ENCODE measurements around the gene CCDC51. TPM values are rescaled to one million over a fixed set of nuclear protein-coding genes. Genes with fewer than 3 reads are reported as not detected.
A peak's percentile ranks its signal among the peaks of the same experiment; 100 is the strongest.

The CCDC51 gene
- total RNA-seq, 1 donor from 2014 or later: 55.3 TPM

DNA sequence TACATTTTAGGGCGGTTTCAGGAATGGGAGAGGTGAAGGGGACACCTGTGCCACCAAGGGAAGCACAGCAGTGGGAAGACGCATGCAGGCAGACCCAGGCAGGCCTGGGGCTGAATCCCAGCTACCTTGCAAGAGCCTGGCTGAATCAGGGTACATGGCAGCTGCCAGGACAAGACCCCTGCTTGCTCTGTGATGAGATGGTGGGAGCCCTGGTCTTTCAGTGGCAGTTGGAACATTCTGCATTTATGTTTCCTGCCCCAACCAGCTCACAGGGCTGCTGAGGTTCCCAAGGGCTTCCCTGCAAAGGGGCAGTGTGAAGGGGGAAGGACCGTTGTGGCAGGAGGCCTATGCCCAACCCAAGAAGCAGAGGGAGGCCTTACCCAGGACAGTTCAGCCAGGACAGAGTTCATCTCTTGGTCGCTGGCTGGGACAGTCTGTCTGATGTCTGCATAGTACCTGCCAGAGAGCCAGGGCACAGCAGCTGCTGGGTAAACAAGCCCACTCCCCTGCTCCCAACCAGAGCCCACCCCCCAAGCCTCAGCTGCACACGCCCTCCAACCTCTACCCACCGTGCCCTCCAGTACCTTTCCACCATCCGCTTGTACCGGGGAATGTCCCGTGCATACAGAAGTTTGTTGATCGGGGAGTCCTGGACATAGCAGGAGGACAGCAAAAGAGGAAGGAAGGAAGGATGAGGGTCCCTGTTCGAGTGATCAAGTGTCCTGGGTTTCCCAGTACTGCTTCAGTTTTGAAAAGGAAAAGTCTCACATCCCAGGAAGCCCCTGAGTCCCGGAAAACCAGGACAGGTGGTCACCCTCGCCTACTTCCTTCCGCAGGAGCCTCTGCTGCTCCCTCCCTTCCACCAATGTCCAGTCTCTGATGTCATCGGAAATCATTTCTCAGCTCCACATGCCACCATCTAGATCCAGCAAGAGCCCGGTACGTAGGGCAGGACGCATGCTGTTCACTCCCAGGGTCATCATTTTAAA lies 33.2 kb downstream of the CCDC51 start:
- TF ChIP-seq CTCF (IDR thresholded peaks at IDR 0.05; ENCODE audit: insufficient read depth, low read length, severe bottlenecking): no peak
- DNase-seq (ENCODE audit: low read depth): no peak
- FAIRE-seq: peak; percentile 36
- H3K4me3 ChIP-seq (ENCODE audit: low read depth, low read length): no peak overlapping the region
- peaks cover 66% of the 10 kb centered on the region for H3K36me3 ChIP-seq (ENCODE audit: control insufficient read depth, insufficient read depth, low read length)
- H3K27me3 ChIP-seq (ENCODE audit: control insufficient read depth, insufficient read depth, low read length): no peaks in the 10 kb centered on the region

DNA sequence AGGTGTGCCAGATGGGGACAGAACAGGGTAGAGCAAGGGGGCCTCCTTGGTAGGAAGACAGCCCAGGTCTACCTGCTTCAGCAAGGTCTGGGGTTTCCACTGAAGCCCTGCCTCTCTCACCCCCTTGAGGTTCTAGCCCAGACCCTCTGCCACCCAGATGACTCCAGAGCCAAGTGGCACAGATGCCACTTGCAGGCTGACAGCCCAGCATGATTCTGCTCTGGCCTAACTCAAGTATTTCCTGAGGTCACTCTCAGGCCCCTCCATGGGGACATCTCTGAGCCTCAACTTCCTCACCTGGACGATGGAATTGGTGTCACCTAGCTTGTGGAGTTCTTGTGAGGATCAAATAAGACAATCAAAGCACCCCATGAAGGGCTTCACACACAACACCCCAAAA lies 33.9 kb downstream of the CCDC51 start:
- no peak for TF ChIP-seq CTCF (IDR thresholded peaks at IDR 0.05; ENCODE audit: insufficient read depth, low read length, severe bottlenecking)
- Histone ChIP-seq H3K4me3 (ENCODE audit: low read depth, low read length) (no peak overlapping the region), H3K36me3 (ENCODE audit: control insufficient read depth, insufficient read depth, low read length) (peaks cover 58% of the 10 kb centered on the region), H3K27me3 (ENCODE audit: control insufficient read depth, insufficient read depth, low read length) (no peaks in the 10 kb centered on the region)
- FAIRE-seq: no peak
- no peak for DNase-seq (ENCODE audit: low read depth)

GRCh38 chr3:48405343-48405881 lies 34.5 kb downstream of the CCDC51 start:
- Histone ChIP-seq H3K36me3 (ENCODE audit: control insufficient read depth, insufficient read depth, low read length) (peaks cover 53% of the 10 kb centered on the region), H3K27me3 (ENCODE audit: control insufficient read depth, insufficient read depth, low read length) (no peaks in the 10 kb centered on the region), H3K4me3 (ENCODE audit: low read depth, low read length) (no peak overlapping the region)
- no peak for DNase-seq (ENCODE audit: low read depth)
- no peak for TF ChIP-seq CTCF (IDR thresholded peaks at IDR 0.05; ENCODE audit: insufficient read depth, low read length, severe bottlenecking)
- no peak for FAIRE-seq

DNA sequence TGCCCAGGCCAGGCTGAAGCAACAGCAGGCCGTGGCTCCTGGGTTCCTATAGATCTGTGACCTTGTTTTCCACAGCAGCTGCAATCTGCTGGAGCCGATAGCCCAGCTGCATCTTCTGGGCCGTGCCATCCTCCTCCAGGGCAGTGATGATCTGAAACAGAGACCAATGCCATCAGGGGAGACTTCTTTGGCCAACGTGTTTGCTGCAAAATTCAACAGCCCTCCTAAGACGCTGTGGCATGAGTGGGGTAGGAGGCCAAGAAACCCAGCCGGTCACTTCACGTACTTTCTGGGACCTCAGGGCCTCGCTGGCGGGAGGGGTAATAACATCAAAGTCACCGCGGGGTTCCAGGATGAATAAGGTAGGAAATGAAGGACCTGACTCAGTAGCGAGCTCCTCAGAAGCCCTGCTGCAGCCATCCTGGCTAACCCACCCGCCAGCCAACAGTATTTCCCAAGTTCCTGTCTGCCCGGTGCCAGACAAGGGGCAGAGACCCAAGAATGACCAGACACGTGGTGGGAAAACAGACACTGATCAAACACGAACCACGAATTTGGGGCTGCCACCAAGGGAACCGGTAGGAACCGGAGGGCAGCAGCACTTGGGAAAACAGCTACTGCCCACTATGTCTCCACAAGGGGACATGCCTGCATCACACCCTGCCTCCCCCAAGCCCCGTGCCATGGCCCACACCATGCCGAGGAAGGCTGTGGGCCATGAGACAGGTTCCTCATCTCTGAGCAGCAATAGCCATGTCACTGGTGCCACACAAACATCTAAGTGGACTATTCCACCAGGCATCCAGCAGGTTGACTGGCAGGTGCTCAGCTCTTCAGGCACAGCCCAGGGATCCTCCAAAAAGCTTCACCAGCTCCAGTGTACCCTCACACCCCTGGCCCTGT lies 35.2 kb downstream of the CCDC51 start:
- no peak for FAIRE-seq
- DNase-seq (ENCODE audit: low read depth): no peak

More for the DNA sequence above, 35.2 kb downstream of the CCDC51 start:
- Histone ChIP-seq H3K4me3 (ENCODE audit: low read depth, low read length) (no peak overlapping the region), H3K36me3 (ENCODE audit: control insufficient read depth, insufficient read depth, low read length) (peaks cover 46% of the 10 kb centered on the region), H3K27me3 (ENCODE audit: control insufficient read depth, insufficient read depth, low read length) (no peaks in the 10 kb centered on the region)
- TF ChIP-seq CTCF (IDR thresholded peaks at IDR 0.05; ENCODE audit: insufficient read depth, low read length, severe bottlenecking): no peak
